RKO (cell line): ENCODE measurements around the gene TMEM41B.
"Not testable (repeated sequence)": the region's sequence is repeated elsewhere in the genome, so short reads cannot be mapped to it uniquely, and the experiment has no call there.

Experiments
- DNase-seq: peaks from one replicate; pipeline ENCODE4 v3.0.0-alpha.2; 2016; ENCODE audit warnings: low spot score

TMEM41B gene

DNA sequence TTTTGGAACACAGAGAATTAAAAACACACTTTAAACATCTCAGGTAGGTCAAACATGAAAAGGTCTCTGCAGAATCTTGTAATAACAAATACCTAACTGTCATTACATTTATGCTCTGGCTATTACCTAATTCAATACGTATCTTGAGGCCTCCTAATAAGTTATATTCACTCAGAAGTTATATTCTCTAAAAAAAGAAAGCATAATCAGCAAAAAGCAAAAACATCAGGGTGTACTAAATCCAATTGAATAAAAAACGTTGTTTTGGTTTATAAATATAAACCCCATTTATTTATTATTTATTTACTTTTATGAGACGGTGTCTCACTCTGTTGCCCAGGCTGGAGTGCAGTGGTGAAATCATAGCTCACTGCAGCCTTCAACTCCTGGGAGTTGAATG lies 10.2 kb downstream of the TMEM41B start:
- DNase-seq = no peak

DNA sequence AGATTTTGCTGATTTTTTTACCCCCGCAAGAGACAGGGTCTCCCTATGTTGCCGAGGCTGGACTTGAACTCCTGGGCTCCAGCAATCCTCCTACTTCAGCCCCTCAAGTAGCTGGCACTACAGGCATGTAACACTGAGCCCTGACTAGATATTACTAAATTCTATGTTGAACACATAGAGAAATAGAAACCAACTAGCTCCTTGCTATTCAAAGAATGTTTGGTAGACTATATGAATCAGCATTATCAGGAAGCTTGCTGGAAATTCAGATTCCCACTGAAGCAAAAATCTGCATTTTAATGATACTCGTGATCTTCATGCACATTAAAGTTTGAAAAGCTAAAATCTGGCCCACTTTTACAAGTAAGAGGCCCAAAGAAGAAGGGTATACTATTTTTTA lies 11.9 kb downstream of the TMEM41B start:
- DNase-seq = no peak

DNA sequence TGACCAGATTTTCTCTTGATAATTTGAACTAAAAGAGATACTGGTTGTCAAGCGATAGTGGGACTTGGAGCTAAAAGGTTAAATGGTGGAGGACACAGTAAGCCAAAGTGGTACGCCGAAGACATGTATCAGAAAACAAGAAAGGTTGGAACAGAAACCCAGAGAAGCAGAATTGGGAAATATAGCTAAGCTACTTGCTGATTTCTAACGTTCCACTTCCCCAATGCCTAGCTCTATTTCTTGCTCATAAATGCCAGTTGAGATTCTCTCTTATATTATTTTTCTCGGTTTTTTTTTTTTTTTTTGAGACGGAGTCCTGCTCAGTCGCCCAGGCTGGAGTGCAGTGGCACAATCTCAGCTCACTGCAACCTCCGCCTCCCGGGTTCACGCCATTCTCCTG lies 12.7 kb downstream of the TMEM41B start:
- DNase-seq = no peak

DNA sequence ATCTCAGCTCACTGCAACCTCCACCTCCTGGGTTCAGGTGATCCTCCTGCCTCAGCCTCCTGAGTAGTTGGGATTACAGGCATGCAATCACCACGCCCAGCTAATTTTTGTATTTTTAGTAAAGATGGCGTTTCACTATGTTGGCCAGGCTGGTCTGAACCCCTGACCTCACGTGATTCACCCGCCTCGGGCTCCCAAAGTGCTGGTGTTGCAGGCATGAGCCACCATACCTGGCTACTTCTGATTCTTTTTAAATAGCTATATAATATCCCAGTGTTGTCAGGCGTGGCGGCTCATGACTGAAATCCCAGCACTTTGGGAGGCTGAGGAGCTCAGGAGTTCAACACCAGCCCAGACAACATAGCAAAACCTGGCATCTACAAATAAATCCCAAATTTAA lies 20.7 kb downstream of the TMEM41B start:
- no peak for DNase-seq

DNA sequence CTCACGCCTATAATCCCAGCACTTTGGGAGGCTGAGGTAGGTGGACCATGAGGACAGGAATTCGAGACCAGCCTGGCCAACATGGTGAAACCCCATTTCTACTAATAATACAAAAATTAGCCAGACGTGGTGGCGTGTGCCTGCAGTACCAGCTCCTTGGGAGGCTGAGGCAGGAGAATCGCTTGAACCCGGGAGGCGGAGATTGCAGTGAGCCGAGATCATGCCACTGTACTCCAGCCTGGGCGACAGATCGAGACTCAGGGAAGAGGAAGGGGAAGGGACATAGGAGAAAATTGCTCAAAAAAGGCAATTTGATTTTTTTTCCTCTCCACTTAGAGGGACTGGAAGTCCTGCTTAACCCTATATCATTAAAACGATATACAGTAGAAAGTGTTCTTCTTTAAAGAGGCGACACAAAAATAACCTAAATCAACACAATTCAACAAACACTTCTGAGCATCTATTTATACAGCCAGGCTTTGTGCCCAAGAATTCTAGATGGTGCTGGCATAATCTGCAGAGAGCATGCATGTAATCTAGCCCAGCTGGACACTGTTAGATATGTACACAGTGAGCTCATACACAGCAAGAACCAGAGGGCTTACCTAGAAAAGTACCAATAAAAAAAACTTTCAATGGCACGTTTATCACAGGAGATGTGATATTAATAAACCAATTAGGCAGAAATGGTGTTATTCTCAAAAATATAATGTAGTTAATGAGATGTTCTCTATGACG lies 28.4 kb downstream of the TMEM41B start:
- no peak for DNase-seq

DNA sequence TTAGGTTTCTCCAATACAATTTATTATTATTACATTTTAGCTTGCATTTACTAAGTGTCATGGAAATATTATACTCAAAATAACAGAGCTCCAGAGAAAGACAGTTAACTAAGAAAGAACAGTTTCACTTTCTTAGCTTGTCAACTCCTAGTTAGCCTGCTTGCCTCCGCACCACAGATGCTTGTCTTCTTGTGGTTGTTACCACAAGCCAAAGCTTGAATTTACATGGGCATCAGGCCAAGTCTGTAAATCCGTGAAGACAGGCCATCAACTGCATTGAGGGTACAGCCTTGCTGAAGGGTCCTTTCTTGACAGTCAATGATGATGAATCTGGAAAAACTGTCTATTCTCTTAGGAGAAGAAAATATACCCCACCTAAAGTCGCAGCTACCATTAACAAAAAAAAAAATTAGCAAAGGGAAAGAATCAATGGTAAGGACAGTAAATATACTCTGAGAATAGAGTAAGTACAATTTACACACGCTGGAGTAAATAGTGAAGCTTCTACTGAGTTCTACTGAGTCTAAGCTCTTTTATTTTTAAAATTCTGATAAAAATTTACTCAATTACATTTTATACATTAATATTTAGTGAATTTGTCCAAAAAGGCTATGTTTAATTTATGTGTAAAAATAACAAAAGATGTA lies 33.6 kb downstream of the TMEM41B start:
- DNase-seq = no peak

DNA sequence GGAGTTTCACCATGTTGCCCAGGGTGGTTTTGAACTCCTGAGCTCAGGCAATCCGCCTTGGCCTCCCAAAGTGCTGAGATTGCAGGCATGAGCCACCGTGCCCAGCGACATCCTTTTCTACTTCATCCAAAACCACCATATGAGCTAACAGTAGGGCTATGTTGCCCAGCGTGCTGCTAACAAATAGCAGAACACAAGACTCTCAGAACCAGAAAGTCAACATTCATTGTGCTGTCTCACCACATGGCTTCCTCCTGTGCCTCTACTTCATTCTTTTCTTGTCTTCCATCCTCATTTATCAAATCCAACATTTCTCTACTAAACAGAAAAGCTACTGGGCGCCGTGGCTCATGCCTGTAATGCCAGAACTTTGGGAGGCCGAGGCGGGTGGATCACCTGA lies 37.2 kb downstream of the TMEM41B start:
- DNase-seq = no peak

DNA sequence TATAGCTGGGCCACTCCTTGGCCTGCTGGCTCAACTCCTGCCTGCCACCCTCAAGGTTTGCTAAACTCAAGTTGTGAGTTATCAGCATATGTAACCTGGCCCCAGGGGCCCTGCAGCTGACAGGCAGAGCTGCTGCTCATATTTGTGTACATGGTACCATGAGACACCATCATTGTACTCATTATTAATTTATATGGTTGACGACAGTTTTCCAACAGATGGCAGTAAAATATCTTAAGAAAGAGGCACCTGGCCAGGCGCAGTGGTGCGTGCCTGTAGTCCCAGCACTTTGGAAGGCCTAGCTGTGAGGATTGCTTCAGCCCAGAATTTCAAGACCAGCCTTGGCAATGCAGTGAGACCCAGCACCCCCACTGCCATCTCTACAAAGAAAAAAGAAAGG lies 37.8 kb downstream of the TMEM41B start:
- peak; percentile 53 for DNase-seq

DNA sequence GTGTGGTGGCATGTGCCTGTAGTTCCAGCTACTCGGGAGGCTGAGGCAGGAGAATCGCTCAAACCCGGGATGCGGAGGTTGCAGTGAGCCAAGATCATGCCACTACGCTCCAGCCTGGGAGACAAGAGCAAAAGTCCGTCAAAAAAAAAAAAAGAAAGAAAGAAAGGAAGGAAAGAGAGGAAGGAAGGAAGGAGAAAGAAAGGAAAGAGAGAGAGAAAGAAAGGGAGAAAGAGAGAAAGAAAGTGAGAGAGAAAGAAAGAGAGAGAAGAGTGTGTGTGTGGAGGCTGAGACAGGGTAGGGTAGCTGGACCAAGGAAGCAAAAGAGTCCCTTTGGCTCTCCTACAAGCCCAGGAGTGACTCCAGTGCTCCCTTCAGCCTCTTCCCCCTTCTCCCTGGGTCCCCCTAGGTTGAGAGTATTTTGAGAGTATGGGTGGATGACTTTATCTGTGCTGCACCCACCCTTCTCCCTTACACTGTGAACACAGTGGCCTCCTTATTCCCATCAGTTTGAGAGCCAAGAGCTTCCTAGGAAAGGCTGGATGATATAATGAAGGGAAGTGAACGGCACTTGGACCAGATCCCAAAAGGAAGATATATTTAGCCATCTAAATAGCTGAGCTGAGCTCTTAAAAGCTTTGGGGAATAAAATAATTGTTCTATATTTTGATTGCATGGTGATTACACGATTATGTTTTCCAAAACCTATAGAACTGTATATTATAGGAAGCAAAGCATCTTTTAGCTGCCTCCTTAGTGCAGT lies 39.7 kb downstream of the TMEM41B start:
- DNase-seq = no peak

DNA sequence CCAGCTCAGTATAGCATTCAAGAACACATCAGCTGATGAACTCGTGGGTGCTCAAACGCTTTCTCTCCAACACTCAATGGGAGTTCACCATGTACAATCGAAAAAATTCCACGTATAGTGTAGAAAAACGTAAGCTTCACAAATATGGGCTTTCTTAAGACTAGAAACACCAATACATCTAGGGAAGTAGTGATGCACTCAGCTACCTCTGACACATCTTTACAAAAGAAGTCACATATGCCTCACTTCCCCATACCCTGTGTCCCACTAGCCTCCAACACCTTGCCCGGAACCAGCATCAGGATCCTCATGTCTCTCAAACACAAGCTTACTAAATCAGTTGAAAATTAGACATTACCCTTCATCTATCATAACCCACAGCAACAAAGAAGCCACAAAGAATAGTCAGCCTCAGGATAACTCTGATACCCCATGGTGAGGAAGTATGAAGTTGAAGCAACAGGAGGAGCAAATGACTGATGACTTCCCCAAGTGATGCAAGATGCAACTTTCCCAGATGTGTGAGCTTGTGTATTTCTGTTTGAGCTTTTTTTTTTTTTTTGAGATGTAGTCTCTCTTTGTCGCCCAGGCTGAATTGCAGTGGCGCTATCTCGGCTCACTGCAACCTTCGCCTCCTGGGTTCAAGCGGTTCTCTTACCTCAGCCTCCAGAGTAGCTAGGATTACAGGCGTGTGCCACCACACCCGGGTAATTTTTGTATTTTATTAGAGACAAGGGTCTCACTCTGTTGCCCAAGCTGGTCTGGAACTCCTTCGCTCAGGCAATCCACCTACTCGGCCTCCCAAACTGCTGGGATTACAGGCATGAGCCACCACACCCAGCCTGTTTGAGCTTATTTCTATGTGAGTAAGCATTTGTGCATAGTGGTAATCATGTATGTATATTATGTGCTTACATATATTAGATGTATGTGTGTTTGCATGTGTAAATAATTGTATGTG lies 40.7 kb downstream of the TMEM41B start:
- DNase-seq = peak; percentile 16

DNA sequence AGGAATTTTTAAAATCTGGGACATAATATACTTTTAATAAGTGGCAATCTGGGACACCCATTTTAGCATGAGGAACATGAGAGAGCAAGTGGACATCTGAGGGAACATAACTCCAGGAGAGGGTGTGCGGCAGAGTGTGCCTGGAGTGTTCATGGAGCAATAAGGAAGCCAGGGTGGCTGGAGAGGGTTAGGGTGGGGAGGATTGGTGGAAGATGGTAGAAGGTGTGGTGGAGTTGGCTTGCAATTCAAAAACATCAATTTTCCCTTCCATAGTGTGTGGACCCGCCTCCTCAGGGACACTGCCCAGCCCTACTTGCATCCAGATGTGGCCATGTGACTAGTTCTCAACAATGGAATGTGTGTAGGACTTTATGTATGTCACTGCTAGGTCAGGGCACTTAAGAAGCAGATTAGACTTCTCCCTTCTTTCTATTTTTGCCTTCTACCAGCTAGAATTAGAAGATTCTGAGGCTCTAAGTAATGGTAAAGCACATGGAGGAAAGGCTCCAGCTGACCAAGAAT lies 44.8 kb downstream of the TMEM41B start:
- peak; percentile 20 for DNase-seq

DNA sequence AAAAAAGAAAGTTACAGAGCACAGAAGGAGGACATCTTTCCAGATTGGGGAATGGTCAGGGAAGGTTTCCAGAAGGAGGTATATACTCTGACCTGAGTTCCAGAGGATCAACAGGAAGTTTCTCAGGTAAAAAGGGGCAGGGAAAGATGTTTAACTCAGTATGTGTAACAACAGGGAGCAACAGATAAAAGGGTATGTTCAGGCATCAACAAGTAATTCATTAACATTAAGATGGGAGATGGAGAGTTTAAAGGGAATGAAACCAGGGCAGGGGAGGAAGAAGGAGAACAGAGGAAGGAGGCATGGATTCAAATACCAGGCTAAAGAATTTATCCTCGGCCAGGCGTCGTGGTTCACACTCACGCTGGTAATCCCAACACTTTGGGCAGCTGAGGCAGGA lies 46.7 kb downstream of the TMEM41B start:
- DNase-seq = no peak

DNA sequence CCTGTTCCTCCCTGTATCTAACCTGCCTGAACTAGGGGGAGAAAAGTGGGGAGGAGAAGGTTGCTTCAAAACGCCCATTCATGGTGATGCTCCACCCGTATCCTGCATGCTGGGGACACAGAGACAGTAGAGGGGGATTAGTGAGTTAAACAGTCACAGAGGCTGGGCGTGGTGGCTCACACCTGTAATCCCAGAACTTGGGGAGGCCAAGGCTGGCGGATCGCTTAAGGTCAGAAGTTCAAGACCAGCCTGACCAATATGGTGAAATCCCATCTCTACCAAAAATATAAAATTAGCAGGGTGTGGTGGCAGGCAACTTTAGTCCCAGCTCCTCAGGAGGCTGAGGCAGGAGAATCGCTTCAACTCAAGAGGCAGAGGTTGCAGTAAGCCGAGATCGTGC lies 47.5 kb downstream of the TMEM41B start:
- DNase-seq = no peak

DNA sequence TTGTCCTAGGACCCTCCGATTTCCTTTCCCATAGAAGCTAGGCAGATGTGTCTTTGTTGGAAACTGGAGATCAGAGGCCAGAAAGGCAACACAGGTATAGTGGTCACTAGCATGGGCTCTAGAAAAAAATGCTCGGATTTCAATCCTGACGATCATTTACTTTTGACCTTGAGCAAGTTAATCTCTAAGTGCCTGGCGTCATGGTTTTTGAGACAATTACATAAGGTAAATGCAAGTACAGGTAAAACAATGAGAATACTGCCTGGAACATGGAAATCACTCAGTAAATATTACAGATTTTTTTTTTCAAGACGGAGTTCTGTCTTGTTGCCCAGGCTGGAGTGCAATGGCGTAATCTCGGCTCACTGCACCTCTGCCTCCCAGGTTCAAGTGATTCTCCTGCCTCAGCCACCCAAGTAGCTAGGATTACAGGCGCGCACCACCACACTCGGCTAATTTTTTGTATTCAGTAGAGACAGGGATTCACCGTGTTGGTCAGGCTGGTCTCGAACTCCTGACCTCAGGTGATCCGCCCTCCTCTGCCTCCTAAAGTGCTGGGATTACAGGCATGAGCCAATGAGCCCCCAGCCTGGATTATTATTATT lies 48.2 kb downstream of the TMEM41B start:
- no peak for DNase-seq

DNA sequence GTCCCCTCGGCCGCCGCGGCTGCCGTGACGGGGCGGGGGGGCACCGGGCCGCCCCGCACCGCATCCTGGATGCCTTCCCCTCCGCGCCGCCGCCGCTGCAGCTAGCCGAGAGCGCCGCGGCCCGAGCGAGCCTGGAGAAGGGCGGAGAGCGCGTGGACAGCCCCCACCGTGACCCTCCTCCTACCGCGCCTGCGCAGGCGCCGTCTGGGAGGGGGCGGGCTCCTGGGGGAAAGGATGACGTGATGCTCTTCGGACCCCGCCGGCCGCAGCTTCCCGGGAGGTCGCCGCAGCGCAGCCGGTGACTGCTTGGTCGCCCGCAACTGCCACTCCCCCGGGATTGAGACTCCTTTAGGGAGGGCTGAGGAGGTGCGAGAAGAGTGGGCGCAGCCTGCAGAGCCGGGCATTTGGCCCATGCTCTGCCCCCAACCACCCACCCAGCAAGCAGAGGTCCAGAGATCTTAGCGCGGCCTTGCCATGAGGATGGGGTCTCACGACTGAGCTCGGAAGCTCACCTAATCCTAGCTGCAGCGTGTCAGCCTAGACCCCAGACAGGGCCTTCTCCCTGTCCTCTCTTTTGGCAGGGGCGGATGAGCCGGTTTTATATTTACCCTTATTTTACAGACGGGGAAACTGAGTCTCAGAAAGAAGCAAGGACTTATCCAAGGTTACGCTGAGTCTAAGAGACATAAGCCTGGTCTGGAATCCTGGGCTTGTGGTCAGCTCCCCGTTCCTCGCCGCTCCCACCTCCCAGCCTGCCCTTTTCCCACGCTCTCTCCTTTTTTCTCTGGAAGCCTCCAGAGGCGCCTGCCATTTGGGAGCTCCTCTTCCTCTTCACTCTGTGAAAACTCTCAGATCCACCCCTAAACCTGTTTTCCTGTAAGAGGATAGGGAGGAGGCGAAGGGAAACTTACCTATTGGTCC lies 48.9 kb downstream of the TMEM41B start, which contains the start of gene DENND5A:
Gene DENND5A, minus strand, starts transcription at position 140 of the 921 bp plus-strand sequence. CDS start 281 bp downstream, outside the sequence.
- DNase-seq = peak; percentile 86

DNA sequence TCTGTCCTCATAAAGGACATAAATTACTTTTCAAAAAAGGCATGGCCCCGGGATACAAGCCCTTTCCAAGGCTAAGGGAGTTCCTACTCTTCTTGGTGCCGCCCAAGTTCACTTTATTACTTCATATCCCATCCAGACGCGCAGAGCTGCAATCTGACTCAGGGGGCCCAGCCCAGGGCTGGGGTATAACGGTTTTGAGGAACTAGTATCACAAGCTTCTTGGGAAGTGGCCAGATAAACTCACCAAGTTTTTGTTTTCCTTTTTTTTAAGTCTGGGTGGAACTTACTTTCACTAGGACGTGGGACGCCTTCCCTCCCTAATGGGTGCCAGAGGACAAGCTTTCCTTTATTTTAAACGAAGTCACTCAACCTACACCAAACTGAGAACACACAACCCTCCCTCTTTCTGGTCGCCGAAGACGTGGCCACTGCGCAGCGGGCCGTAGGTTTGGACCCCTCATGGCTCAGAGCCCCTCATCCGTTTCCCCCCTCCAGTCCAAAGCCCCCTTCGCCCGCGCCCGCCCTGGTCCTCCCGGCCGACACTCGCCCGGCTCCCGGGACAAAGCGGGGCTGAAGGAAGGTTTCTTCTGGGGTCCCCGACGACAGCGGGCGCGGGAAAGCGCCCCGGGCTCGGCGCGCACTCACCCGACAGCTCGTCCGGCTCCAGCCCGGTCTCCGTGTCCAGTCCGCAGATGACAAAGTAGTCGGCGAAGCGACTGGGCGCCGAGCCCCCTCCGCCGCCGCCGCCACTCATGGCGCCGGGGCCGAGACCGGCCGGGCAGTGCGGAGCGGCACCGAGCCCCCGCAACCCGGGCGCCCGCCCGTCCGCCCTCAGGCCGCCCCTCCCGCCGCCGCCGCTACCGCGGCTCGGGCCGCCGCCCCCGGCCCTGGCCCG lies 49.8 kb downstream of the TMEM41B start:
- DNase-seq = peak; percentile 91

DNA sequence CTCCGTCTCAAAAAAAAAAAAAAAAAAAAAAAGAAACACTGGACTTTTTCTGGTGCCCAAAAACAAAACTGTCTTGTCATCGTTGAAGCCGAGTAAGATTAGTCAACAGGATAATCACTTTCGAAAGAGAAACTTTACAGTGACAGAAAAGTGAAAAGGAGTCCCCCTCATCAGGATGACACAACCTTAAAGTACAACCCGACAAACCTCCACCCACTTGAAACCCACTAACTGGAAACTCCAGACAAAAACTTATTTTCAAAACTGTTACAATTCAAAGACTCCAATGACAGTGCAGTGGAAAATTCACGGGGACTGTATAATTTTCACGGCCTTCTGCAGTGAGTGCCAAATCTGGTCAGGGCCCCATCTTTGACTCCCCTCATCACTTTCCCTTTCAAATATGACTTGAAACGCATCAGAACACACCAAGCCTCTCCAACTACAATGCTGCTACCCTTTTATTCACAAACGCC lies 50.5 kb downstream of the TMEM41B start:
- peak; percentile 63 for DNase-seq

DNA sequence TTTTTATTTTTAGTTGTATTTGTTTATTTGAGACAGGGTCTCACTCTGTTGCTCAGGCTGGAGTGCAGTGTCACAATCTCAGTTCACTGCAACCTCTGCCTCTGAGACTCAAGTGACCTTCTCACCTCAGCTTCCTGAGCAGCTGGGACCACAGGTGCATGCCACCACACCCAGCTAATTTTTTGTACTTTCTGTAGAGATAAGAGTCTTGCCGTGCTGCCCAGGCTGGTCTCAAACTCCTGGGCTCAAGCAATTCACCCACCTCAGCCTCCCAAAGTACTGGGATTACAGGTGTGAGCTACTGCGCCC lies 53.6 kb downstream of the TMEM41B start:
- not testable (repeated sequence) for DNase-seq
